CD14-positive monocyte (primary cell): ENCODE results near the gene HOMEZ. TPM values are rescaled to one million over a fixed set of nuclear protein-coding genes. Genes with fewer than 3 reads are reported as not detected.
"Not testable (repeated sequence)": the region's sequence is repeated elsewhere in the genome, so short reads cannot be mapped to it uniquely, and the experiment has no call there.

Source experiments
- DNase-seq, 3 donors: peaks; one replicate each; pipeline ENCODE4 v3.0.0-alpha.2; 2011 to 2022
- H2AFZ ChIP-seq: 2 replicates; pipeline ENCODE4 v1.6.0; 2012; ENCODE audit warnings: mild to moderate bottlenecking, low read depth, low read length, inconsistent platforms; ENCODE audit not compliant: insufficient read depth, poor library complexity, severe bottlenecking
- H3K27ac ChIP-seq, 2 donors: 1 replicate in 1 of 2; 2 replicates in 1 of 2; pipeline ENCODE4 v1.5.1; 2012 to 2013; ENCODE audit warnings: low read length in 2 of 2, control low read depth in 1 of 2, inconsistent platforms in 1 of 2, low read depth in 1 of 2, mild to moderate bottlenecking in 1 of 2
- H3K27me3 ChIP-seq, 2 donors: one replicate each; pipeline versions ENCODE4 v1.6.0 to v1.6.1; 2011 to 2013; ENCODE audit warnings: low read length in 2 of 2; ENCODE audit not compliant: control insufficient read depth in 2 of 2, insufficient read depth in 2 of 2
- H3K36me3 ChIP-seq, 2 donors: replicated peaks in 1 of 2; 1 replicate in 1 of 2; 2 replicates in 1 of 2; pipeline versions ENCODE4 v1.5.1 to v1.6.1; 2012 to 2013; ENCODE audit warnings: low read length in 2 of 2, control low read depth in 1 of 2, inconsistent platforms in 1 of 2, mild to moderate bottlenecking in 1 of 2; ENCODE audit not compliant: insufficient read depth in 2 of 2, control insufficient read depth in 1 of 2
- H3K4me1 ChIP-seq, 2 donors: 1 replicate in 1 of 2; 2 replicates in 1 of 2; pipeline versions ENCODE4 v1.5.1 to v1.6.1; 2012 to 2013; ENCODE audit warnings: low read length in 2 of 2, control low read depth in 1 of 2, inconsistent platforms in 1 of 2, mild to moderate bottlenecking in 1 of 2, moderate library complexity in 1 of 2; ENCODE audit not compliant: insufficient read depth in 2 of 2, control insufficient read depth in 1 of 2
- H3K4me2 ChIP-seq: replicated peaks from 2 replicates; pipeline ENCODE3; 2012; ENCODE audit warnings: low read length, moderate library complexity, mild to moderate bottlenecking; ENCODE audit not compliant: poor library complexity, severe bottlenecking; ENCODE audit errors: extremely low read depth
- H3K4me3 ChIP-seq, 3 experiments: fragments of 200-600 bp in 1 of 3; sonication (generic) in 1 of 3; replicated peaks in 1 of 3; 1 replicate in 2 of 3; 2 replicates in 1 of 3; pipeline ENCODE4 v1.5.1; 2011 to 2013; ENCODE audit warnings: low read length in 3 of 3, mild to moderate bottlenecking in 3 of 3, control low read depth in 2 of 3, low read depth in 2 of 3, inconsistent platforms in 1 of 3, moderate library complexity in 1 of 3
- H3K79me2 ChIP-seq: 2 replicates; pipeline ENCODE4 v1.6.0; 2012; ENCODE audit warnings: mild to moderate bottlenecking, control low read depth, inconsistent platforms, low read length, moderate library complexity; ENCODE audit not compliant: insufficient read depth
- H3K9ac ChIP-seq: 2 replicates; pipeline ENCODE4 v1.6.0; 2017; ENCODE audit warnings: low read length, mild to moderate bottlenecking; ENCODE audit not compliant: insufficient read depth, poor library complexity, severe bottlenecking
- H3K9me3 ChIP-seq, 2 donors: replicated peaks in 1 of 2; 1 replicate in 1 of 2; 2 replicates in 1 of 2; pipeline versions ENCODE4 v1.5.1 to v1.6.1; 2012 to 2013; ENCODE audit warnings: low read length in 2 of 2, control low read depth in 1 of 2; ENCODE audit not compliant: control insufficient read depth in 1 of 2, insufficient read depth in 1 of 2
- H4K20me1 ChIP-seq: 2 replicates; pipeline ENCODE4 v1.6.0; 2012; ENCODE audit warnings: mild to moderate bottlenecking, low read length, control low read depth, moderate library complexity; ENCODE audit not compliant: insufficient read depth
- H3K27ac Mint-ChIP-seq, 7 donors: one replicate each; pipeline ENCODE4 v1.8.0; 2020; ENCODE audit warnings: mild to moderate bottlenecking in 7 of 7, mixed read lengths in 7 of 7, moderate library complexity in 6 of 7, inconsistent platforms in 2 of 7
- H3K27me3 Mint-ChIP-seq, 3 donors: one replicate each; pipeline ENCODE4 v1.8.0; 2021 to 2022; ENCODE audit warnings: low read depth in 3 of 3, mild to moderate bottlenecking in 3 of 3, mixed read lengths in 3 of 3, moderate library complexity in 3 of 3, inconsistent platforms in 1 of 3
- H3K36me3 Mint-ChIP-seq, 2 donors: one replicate each; pipeline ENCODE4 v1.8.0; 2020; ENCODE audit warnings: mixed read lengths in 2 of 2, inconsistent platforms in 1 of 2, mild to moderate bottlenecking in 1 of 2
- H3K4me1 Mint-ChIP-seq: one replicate; pipeline ENCODE4 v1.8.0; 2020; ENCODE audit warnings: mild to moderate bottlenecking, mixed read lengths
- H3K4me3 Mint-ChIP-seq, 2 donors: one replicate each; pipeline ENCODE4 v1.8.0; 2020; ENCODE audit warnings: mild to moderate bottlenecking in 2 of 2, mixed read lengths in 2 of 2, moderate library complexity in 1 of 2
- H3K9me3 Mint-ChIP-seq, 7 donors: one replicate each; pipeline ENCODE4 v1.8.0; 2020 to 2022; ENCODE audit warnings: mixed read lengths in 7 of 7, mild to moderate bottlenecking in 6 of 7, moderate library complexity in 6 of 7, inconsistent platforms in 2 of 7
- CTCF ChIP-seq: fragments of 200-600 bp; IDR thresholded peaks from one replicate; pipeline ENCODE4 v1.8.0; 2022; ENCODE audit warnings: antibody characterized with exemption, mild to moderate bottlenecking
- WGBS: methylation state at CpG from one replicate; pipeline ENCODE4 v1.1.5; 2013; ENCODE audit warnings: missing lambda C conversion rate; ENCODE audit not compliant: insufficient coverage; 5-methylcytosine and 5-hydroxymethylcytosine counted together
- intact Hi-C, 2 donors: fragments of 100-400 bp; cut with micrococcal nuclease; formaldehyde crosslinking; loops; one replicate each; pipeline versions ENCODE4 v1.15.0 to v1.15.1; 2023
- polyA plus RNA-seq, 3 donors: library from polyadenylated mRNA; depleted of rRNA in 1 of 3; unstranded in 2 of 3; stranded (reverse) in 1 of 3; fragments of 300-500 nt in 2 of 3; fragments of >200 nt in 1 of 3; fragmentation: Illumina TruSeq in 2 of 3; gene quantifications; 1 replicate in 2 of 3; 2 replicates in 1 of 3; pipeline ENCODE4 v1.2.3, GENCODE V29; 2012 to 2021

The HOMEZ gene
- polyA plus RNA-seq, 3 donors = 3.5 to 5.4 (median 4.1) TPM

- no peaks in the 10 kb centered on the region for H3K36me3 ChIP-seq
- H3K36me3 Mint-ChIP-seq = no peaks in the 10 kb centered on the region
- H3K9ac ChIP-seq = no peak overlapping the region
- no peak overlapping the region for H2AFZ ChIP-seq
- WGBS = no CpG with 5 or more reads among the region's 1 CpG
- no peaks in the 10 kb centered on the region for H4K20me1 ChIP-seq
- peak overlapping the region in 1 of 2 donors; percentile 13 for H3K27ac ChIP-seq
- no peak overlapping the region for H3K4me3 Mint-ChIP-seq
- H3K4me1 ChIP-seq = peaks cover 11 to 21% of the 10 kb centered on the region in 2 donors
- DNase-seq = peak; percentile 6 to 28 (median 8)
- H3K79me2 ChIP-seq = no peaks in the 10 kb centered on the region
- H3K9me3 ChIP-seq = no peaks in the 10 kb centered on the region
- peaks cover 1 to 16% (median 14%) of the 10 kb centered on the region in 7 donors for H3K9me3 Mint-ChIP-seq
- no peak overlapping the region for H3K4me3 ChIP-seq
- TF ChIP-seq CTCF = no peak
- intact Hi-C loops = no loop called here
- no peaks in the 10 kb centered on the region for H3K27me3 ChIP-seq
- no peak overlapping the region for H3K4me2 ChIP-seq
- peak overlapping the region in 3 of 7 donors; percentile 27 to 56 (median 51) for H3K27ac Mint-ChIP-seq
- H3K4me1 Mint-ChIP-seq = peaks cover 16% of the 10 kb centered on the region
- peaks cover 0 to 5% (median 1%) of the 10 kb centered on the region in 3 donors for H3K27me3 Mint-ChIP-seq
Measured at GRCh38 chr14:23228812-23229211, 57.1 kb downstream of the HOMEZ start.

GRCh38 chr14:23227566-23227965, 58.4 kb downstream of the HOMEZ start:
- no peak for TF ChIP-seq CTCF
- H3K79me2 ChIP-seq = no peaks in the 10 kb centered on the region
- no peak overlapping the region for H3K27ac Mint-ChIP-seq

GRCh38 chr14:23224958-23225357, 61.0 kb downstream of the HOMEZ start:
- H3K36me3 Mint-ChIP-seq, H3K4me2 ChIP-seq, H3K79me2 ChIP-seq, H3K27ac ChIP-seq, intact Hi-C loops, H3K9me3 ChIP-seq, H3K4me3 Mint-ChIP-seq, DNase-seq, H3K36me3 ChIP-seq, H3K27me3 ChIP-seq, H3K9ac ChIP-seq, H4K20me1 ChIP-seq, H3K27ac Mint-ChIP-seq, H2AFZ ChIP-seq, H3K4me3 ChIP-seq, H3K9me3 Mint-ChIP-seq, H3K27me3 Mint-ChIP-seq: not testable (repeated sequence)
- H3K4me1 ChIP-seq = peaks cover 11 to 21% of the 10 kb centered on the region in 2 donors
- WGBS = no CpG with 5 or more reads among the region's 1 CpG
- peaks cover 15% of the 10 kb centered on the region for H3K4me1 Mint-ChIP-seq

More at GRCh38 chr14:23227566-23227965, 58.4 kb downstream of the HOMEZ start:
- Histone ChIP-seq H3K27ac (no peak overlapping the region), H3K9me3 (no peaks in the 10 kb centered on the region), H3K4me3 (no peak overlapping the region), H2AFZ (no peak overlapping the region), H3K27me3 (no peaks in the 10 kb centered on the region), H4K20me1 (no peaks in the 10 kb centered on the region), H3K9ac (no peak overlapping the region), H3K36me3 (no peaks in the 10 kb centered on the region), H3K4me1 (peaks cover 11 to 21% of the 10 kb centered on the region in 2 donors), H3K4me2 (no peak overlapping the region)
- no peak overlapping the region for H3K4me3 Mint-ChIP-seq
- intact Hi-C loops = no loop called here
- peaks cover 1 to 19% (median 14%) of the 10 kb centered on the region in 7 donors for H3K9me3 Mint-ChIP-seq
- WGBS = no CpG with 5 or more reads among the region's 4 CpGs
- H3K4me1 Mint-ChIP-seq = peaks cover 16% of the 10 kb centered on the region
- no peak for DNase-seq
- H3K27me3 Mint-ChIP-seq = peaks cover 0 to 9% (median 4%) of the 10 kb centered on the region in 3 donors
- no peaks in the 10 kb centered on the region for H3K36me3 Mint-ChIP-seq
